ENCODE measurements around the gene GPM6B. TPM values are rescaled to one million over a fixed set of nuclear protein-coding genes. Genes with fewer than 3 reads are reported as not detected.

The GPM6B gene
- total and polyA plus RNA-seq, 2 donors (not counting 3 experiments of a cell fraction or from before 2014, with no cell fraction given), result 0.30 TPM; not detected in 1

DNA sequence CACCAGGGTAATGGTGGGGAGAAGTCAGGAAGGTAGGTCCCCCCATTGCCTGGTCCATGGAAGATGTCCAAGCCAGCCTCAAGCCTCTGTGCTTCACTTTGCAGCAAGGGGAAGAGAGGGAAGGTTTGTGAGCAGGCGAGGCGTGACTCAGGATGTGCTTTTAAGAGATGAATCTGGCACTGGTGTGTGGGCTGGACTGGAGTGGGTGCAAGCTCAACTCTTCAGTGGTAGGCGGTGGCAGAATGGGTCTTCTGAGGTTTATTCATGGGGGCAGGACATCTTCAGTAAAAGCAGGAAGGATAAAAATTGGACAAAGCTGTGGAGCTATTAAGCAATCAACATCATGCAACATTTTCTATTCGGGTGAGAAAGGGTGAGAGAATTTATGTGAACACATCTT lies 19.4 kb downstream of the GPM6B start:
- no TSS peak for BruUV-seq (replicated peaks)
- Histone ChIP-seq H3K4me1 (ENCODE audit: control insufficient read depth, extremely low read depth, insufficient read depth, low read length) (no peaks in the 10 kb centered on the region), H3K9me3 (replicated peaks; ENCODE audit: control insufficient read depth, insufficient read depth, low read length) (no peaks in the 10 kb centered on the region), H3K9me1 (replicated peaks; ENCODE audit: control insufficient read depth, extremely low read depth, insufficient read depth, low read length) (no peaks in the 10 kb centered on the region), H3K27ac (ENCODE audit: insufficient read depth, low read depth, low read length) (no peak overlapping the region), H3K4me2 (ENCODE audit: insufficient read depth, low read length) (no peak overlapping the region), H2AFZ (ENCODE audit: low read depth, low read length) (no peak overlapping the region), H4K20me1 (replicated peaks; ENCODE audit: control insufficient read depth, extremely low read depth, insufficient read depth, low read length) (no peaks in the 10 kb centered on the region), H3K79me2 (ENCODE audit: control insufficient read depth, insufficient read depth, low read length) (no peaks in the 10 kb centered on the region), H3K4me3 (replicated peaks in 1 of 3; ENCODE audit: insufficient read depth in 1 of 3, low read depth in 1 of 3, low read length in 3 of 3) (no peak overlapping the region), H3K9ac (replicated peaks; ENCODE audit: extremely low read depth, insufficient read depth, low read length) (no peak overlapping the region), H3K36me3 (ENCODE audit: control insufficient read depth in 2 of 2, extremely low read depth in 1 of 2, insufficient read depth in 2 of 2, low read length in 2 of 2) (no peaks in the 10 kb centered on the region), H3K27me3 (ENCODE audit: control insufficient read depth in 2 of 2, insufficient read depth in 2 of 2, low read length in 2 of 2) (no peaks in the 10 kb centered on the region)
- POLR2A ChIA-PET, result no interaction called here
- no peak for FAIRE-seq
- CTCF ChIA-PET, result no interaction called here
- no peak for DNase-seq (ENCODE audit: low read depth, low spot score)
- dilution Hi-C loops (cut with MboI; ENCODE audit: extremely low pct_ligation_motif_present, low sequenced_read_pairs), result no loop called here
- intact Hi-C loops (cut with micrococcal nuclease), result no loop called here
- TF ChIP-seq, protein P1, sequence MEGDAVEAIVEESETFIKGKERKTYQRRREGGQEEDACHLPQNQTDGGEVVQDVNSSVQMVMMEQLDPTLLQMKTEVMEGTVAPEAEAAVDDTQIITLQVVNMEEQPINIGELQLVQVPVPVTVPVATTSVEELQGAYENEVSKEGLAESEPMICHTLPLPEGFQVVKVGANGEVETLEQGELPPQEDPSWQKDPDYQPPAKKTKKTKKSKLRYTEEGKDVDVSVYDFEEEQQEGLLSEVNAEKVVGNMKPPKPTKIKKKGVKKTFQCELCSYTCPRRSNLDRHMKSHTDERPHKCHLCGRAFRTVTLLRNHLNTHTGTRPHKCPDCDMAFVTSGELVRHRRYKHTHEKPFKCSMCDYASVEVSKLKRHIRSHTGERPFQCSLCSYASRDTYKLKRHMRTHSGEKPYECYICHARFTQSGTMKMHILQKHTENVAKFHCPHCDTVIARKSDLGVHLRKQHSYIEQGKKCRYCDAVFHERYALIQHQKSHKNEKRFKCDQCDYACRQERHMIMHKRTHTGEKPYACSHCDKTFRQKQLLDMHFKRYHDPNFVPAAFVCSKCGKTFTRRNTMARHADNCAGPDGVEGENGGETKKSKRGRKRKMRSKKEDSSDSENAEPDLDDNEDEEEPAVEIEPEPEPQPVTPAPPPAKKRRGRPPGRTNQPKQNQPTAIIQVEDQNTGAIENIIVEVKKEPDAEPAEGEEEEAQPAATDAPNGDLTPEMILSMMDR (IDR thresholded peaks at IDR 0.05; ENCODE audit: extremely low read depth in 1 of 2, insufficient read depth in 1 of 2, low read depth in 1 of 2, low read length in 2 of 2), result no peak
- TF ChIP-seq POLR2AphosphoS5 (IDR thresholded peaks at IDR 0.05; ENCODE audit: insufficient read depth, low read depth, low read length), result no peak
- TF ChIP-seq EZH2 (IDR thresholded peaks at IDR 0.05; ENCODE audit: borderline replicate concordance, low read depth, low read length, severe bottlenecking), result no peak
- TF ChIP-seq GATA2 (IDR thresholded peaks at IDR 0.05; ENCODE audit: insufficient read depth, insufficient read length, low read depth, low read length), result no peak
- no peak for TF ChIP-seq MYC (IDR thresholded peaks at IDR 0.05; ENCODE audit: low read depth, low read length)
- TF ChIP-seq, protein P2, sequence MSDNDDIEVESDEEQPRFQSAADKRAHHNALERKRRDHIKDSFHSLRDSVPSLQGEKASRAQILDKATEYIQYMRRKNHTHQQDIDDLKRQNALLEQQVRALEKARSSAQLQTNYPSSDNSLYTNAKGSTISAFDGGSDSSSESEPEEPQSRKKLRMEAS (IDR thresholded peaks at IDR 0.05; ENCODE audit: insufficient read depth, insufficient read length), result no peak
- TF ChIP-seq POLR2A (IDR thresholded peaks at IDR 0.05; ENCODE audit: low read depth, low read length), result no peak
- no peak for TF ChIP-seq JUN (IDR thresholded peaks at IDR 0.05; ENCODE audit: borderline replicate concordance, insufficient read depth, insufficient read length, low read depth)
- no peak for TF ChIP-seq FOS (IDR thresholded peaks at IDR 0.05; ENCODE audit: borderline replicate concordance, insufficient read depth, low read length)
